HepG2 (cell line): ENCODE measurements around the gene TMEM219. TPM values are rescaled to one million over a fixed set of nuclear protein-coding genes. Genes with fewer than 3 reads are reported as not detected.

Experiments
- BATF2 ChIP-seq: sonication (generic); formaldehyde crosslinking; IDR thresholded peaks from 2 replicates; pipeline ENCODE4 v1.8.0; 2022; ENCODE audit warnings: mild to moderate bottlenecking, missing genetic modification reagents, moderate library complexity
- DPF2 ChIP-seq: sonication (generic); formaldehyde crosslinking; IDR thresholded peaks from 2 replicates; pipeline ENCODE4 v1.4.0; 2020; ENCODE audit warnings: mild to moderate bottlenecking, low read depth, missing genetic modification reagents, borderline replicate concordance
- HINFP ChIP-seq: sonication (generic); formaldehyde crosslinking; IDR thresholded peaks from 2 replicates; pipeline ENCODE4 v1.4.0; 2020; ENCODE audit warnings: low read depth, mild to moderate bottlenecking, missing genetic modification reagents
- MAFK ChIP-seq, 2 experiments: IDR thresholded peaks in 1 of 2; conservative IDR thresholded peaks in 1 of 2; 2 replicates each; pipeline ENCODE4 v1.6.1; 2011; ENCODE audit warnings: improper control_type of control experiment in 2 of 2, low read length in 2 of 2
- MLXIP ChIP-seq: sonication (generic); formaldehyde crosslinking; IDR thresholded peaks from 2 replicates; pipeline ENCODE4 v1.9.0; 2021; ENCODE audit warnings: missing genetic modification reagents, borderline replicate concordance
- MTF2 ChIP-seq: sonication (generic); formaldehyde crosslinking; IDR thresholded peaks from 2 replicates; pipeline ENCODE4 v1.5.0; 2020; ENCODE audit warnings: missing genetic modification reagents, borderline replicate concordance
- MXD3 ChIP-seq: IDR thresholded peaks from 2 replicates; pipeline ENCODE4 v1.6.1; 2016; ENCODE audit warnings: mild to moderate bottlenecking, missing biosample characterization, missing genetic modification reagents
- TBL1XR1 ChIP-seq: fragments of 150-350 bp; IDR thresholded peaks from 2 replicates; pipeline ENCODE4 v1.6.1; 2014; ENCODE audit warnings: borderline replicate concordance, low read length; ENCODE audit not compliant: partially characterized antibody
- ZBTB33 ChIP-seq: sonication (generic); formaldehyde crosslinking; IDR thresholded peaks from 2 replicates; pipeline ENCODE4 v1.4.0; 2020; ENCODE audit warnings: missing genetic modification reagents
- ZKSCAN5 ChIP-seq: sonication (generic); formaldehyde crosslinking; IDR thresholded peaks from 2 replicates; pipeline ENCODE4 v1.5.1; 2020; ENCODE audit warnings: mild to moderate bottlenecking, missing genetic modification reagents
- polyA plus RNA-seq, 8 experiments: library from polyadenylated mRNA; depleted of rRNA in 3 of 8; stranded (reverse) in 7 of 8; unstranded in 1 of 8; fragments of >200 nt; fragmentation: Illumina TruSeq in 4 of 8; extraction: Trizol in 4 of 8; gene quantifications; 2 replicates each; pipeline versions ENCODE4 v1.2.1 to v1.2.3, GENCODE V29; 2011 to 2016; ENCODE audit warnings: low read depth in 4 of 8, missing spikeins in 1 of 8, mixed read lengths in 1 of 8; ENCODE audit not compliant: insufficient read depth in 1 of 8
- total RNA-seq, 5 experiments: library from RNA; depleted of rRNA; stranded (reverse); fragments of >200 nt; fragmentation: Illumina TruSeq; extraction: Trizol; gene quantifications; 2 replicates each; pipeline ENCODE4 v1.2.3, GENCODE V29; 2016; ENCODE audit warnings: low read depth in 1 of 5

TMEM219 gene
- total and polyA plus RNA-seq, 2 of the 13 experiments (the other 11 are each of a cell fraction or from before 2014, with no cell fraction given): 105 to 115 TPM

- TF ChIP-seq ZBTB33 (no peak), DPF2 (CRISPR knock-in tag) (no peak), BATF2 (CRISPR knock-in tag) (no peak), MXD3 (CRISPR knock-in tag) (no peak), MAFK (conservative IDR thresholded peaks at IDR 0.05 in 1 of 2, IDR thresholded peaks at IDR 0.05 in 1 of 2; ENCODE audit: low read length in 2 of 2) (no peak), TBL1XR1 (no peak), MTF2 (no peak), HINFP (CRISPR knock-in tag) (no peak), MLXIP (CRISPR knock-in tag) (no peak), ZKSCAN5 (CRISPR knock-in tag) (no peak)
Observed at GRCh38 chr16:29975811-29976511, 14.1 kb downstream of the TMEM219 start (continued).
